Osteoblast (primary cell): Measurements from ENCODE around the gene TDRD5. TPM values are rescaled to one million over a fixed set of nuclear protein-coding genes. Genes with fewer than 3 reads are reported as not detected.
A peak's percentile ranks its signal among the peaks of the same experiment; 100 is the strongest.

ENCODE experiments used
- DNase-seq: peaks from one replicate; pipeline ENCODE4 v3.0.0; 2011; ENCODE audit warnings: low spot score, mixed read lengths; ENCODE audit not compliant: insufficient read length; ENCODE audit errors: missing footprints
- H2AFZ ChIP-seq: 2 replicates; pipeline ENCODE4 v1.6.0; 2011; ENCODE audit warnings: mild to moderate bottlenecking, low read length
- H3K27ac ChIP-seq: 2 replicates; pipeline ENCODE4 v1.5.1; 2011; ENCODE audit warnings: mild to moderate bottlenecking, low read depth, low read length, moderate library complexity
- H3K27me3 ChIP-seq: 2 replicates; pipeline ENCODE4 v1.6.0; 2012; ENCODE audit warnings: mild to moderate bottlenecking, control low read depth, inconsistent platforms, low read length, moderate library complexity; ENCODE audit not compliant: insufficient read depth
- H3K36me3 ChIP-seq: 2 replicates; pipeline ENCODE4 v1.5.1; 2011; ENCODE audit warnings: mild to moderate bottlenecking, low read length, control low read depth, moderate library complexity; ENCODE audit not compliant: insufficient read depth
- H3K4me1 ChIP-seq: 2 replicates; pipeline ENCODE4 v1.5.1; 2011; ENCODE audit warnings: mild to moderate bottlenecking, low read length, control low read depth, moderate library complexity; ENCODE audit not compliant: insufficient read depth
- H3K4me2 ChIP-seq: 2 replicates; pipeline ENCODE4 v1.6.0; 2011; ENCODE audit warnings: mild to moderate bottlenecking, low read length; ENCODE audit not compliant: insufficient read depth
- H3K4me3 ChIP-seq: fragments of 200-600 bp; sonication (generic); 3 replicates; pipeline ENCODE4 v1.5.1; 2012; ENCODE audit warnings: mild to moderate bottlenecking, low read length, inconsistent platforms; ENCODE audit not compliant: insufficient read depth
- H3K79me2 ChIP-seq: 2 replicates; pipeline ENCODE4 v1.6.0; 2012; ENCODE audit warnings: mild to moderate bottlenecking, low read length, control low read depth, inconsistent platforms; ENCODE audit not compliant: insufficient read depth
- H3K9me3 ChIP-seq: 2 replicates; pipeline ENCODE4 v1.5.1; 2011; ENCODE audit warnings: low read depth, low read length, control low read depth
- H4K20me1 ChIP-seq: 2 replicates; pipeline ENCODE4 v1.6.0; 2012; ENCODE audit warnings: mild to moderate bottlenecking, low read length, control low read depth; ENCODE audit not compliant: insufficient read depth
- total RNA-seq: library from RNA; depleted of rRNA; stranded (reverse); fragments of >200 nt; gene quantifications from 2 replicates; pipeline ENCODE4 v1.2.3, GENCODE V29; 2012
- TF ChIP-seq, protein P1 (sequence below): IDR thresholded peaks from 2 replicates; pipeline ENCODE4 v1.5.1; 2011; ENCODE audit warnings: mild to moderate bottlenecking, low read depth, low read length, moderate library complexity; ENCODE audit errors: extremely low read depth

The TDRD5 gene
- total RNA-seq, 1 donor: not detected

DNA sequence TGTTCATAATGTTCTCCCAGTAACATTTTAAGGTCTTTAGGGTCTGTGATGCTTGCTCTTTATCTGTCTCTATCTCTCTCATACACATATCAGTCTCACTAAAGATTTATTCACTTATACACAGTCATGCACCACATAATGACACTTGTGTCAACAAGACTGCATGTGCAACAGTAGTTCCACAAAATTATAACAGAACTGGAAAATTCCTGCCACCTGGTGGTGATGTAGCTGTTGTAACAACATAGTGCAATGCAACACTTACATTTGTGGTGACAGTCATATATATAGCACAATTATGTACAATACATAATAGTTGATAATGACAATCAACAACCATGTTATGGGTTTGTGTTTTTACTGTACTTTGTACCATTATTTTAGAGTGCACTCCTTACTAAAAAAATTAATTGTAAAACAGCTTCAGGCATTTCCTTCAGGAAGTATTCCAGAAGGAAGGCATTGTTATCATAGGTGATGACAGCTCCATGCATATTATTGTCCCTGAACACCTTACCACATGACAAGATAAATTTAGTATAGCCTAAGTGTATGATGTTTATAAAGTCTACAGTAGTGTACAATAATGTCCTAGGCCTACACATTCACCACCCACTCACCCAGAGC lies 8.1 kb downstream of the TDRD5 start:
- Histone ChIP-seq H3K27me3 (no peaks in the 10 kb centered on the region), H2AFZ (no peak overlapping the region), H3K4me2 (no peak overlapping the region), H3K27ac (no peak overlapping the region), H3K79me2 (no peaks in the 10 kb centered on the region), H3K36me3 (no peaks in the 10 kb centered on the region), H4K20me1 (no peaks in the 10 kb centered on the region), H3K9me3 (no peaks in the 10 kb centered on the region), H3K4me1 (no peaks in the 10 kb centered on the region), H3K4me3 (no peak overlapping the region)
- TF ChIP-seq, protein P1, sequence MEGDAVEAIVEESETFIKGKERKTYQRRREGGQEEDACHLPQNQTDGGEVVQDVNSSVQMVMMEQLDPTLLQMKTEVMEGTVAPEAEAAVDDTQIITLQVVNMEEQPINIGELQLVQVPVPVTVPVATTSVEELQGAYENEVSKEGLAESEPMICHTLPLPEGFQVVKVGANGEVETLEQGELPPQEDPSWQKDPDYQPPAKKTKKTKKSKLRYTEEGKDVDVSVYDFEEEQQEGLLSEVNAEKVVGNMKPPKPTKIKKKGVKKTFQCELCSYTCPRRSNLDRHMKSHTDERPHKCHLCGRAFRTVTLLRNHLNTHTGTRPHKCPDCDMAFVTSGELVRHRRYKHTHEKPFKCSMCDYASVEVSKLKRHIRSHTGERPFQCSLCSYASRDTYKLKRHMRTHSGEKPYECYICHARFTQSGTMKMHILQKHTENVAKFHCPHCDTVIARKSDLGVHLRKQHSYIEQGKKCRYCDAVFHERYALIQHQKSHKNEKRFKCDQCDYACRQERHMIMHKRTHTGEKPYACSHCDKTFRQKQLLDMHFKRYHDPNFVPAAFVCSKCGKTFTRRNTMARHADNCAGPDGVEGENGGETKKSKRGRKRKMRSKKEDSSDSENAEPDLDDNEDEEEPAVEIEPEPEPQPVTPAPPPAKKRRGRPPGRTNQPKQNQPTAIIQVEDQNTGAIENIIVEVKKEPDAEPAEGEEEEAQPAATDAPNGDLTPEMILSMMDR: peak; percentile 39
- no peak for DNase-seq

DNA sequence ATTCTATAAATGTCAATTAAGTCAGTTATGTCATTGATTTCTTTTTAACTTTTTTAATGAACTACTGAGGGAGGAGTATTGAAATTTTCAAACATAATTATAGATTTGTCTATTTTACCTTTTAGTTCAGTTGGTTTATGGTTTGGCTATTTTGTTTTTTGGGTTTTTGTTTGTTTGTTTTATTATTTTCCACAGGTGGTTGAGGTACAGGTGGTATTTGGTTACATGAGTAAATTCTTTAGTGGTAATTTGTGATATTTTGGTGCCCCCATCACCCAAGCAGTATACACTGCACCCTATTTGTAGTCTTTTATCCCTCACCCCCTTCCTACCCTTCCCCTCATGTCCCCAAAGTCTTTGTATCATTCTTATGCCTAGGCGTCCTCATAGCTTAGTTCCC lies 9.5 kb downstream of the TDRD5 start:
- DNase-seq: no peak

GRCh38 chr1:179612361-179612760 lies 20.7 kb downstream of the TDRD5 start:
- Histone ChIP-seq H3K4me2 (no peak overlapping the region), H3K27me3 (no peaks in the 10 kb centered on the region), H3K27ac (no peak overlapping the region), H3K36me3 (no peaks in the 10 kb centered on the region), H3K4me1 (no peaks in the 10 kb centered on the region), H4K20me1 (no peaks in the 10 kb centered on the region), H3K79me2 (no peaks in the 10 kb centered on the region), H2AFZ (no peak overlapping the region), H3K4me3 (no peak overlapping the region), H3K9me3 (no peaks in the 10 kb centered on the region)
- TF ChIP-seq, protein P1: no peak
- DNase-seq: no peak

More for the DNA sequence above, 9.5 kb downstream of the TDRD5 start:
- no peaks in the 10 kb centered on the region for H3K27me3 ChIP-seq
- no peaks in the 10 kb centered on the region for H3K36me3 ChIP-seq
- H3K79me2 ChIP-seq: no peaks in the 10 kb centered on the region
- no peak overlapping the region for H3K27ac ChIP-seq
- TF ChIP-seq, protein P1: no peak
- H3K4me3 ChIP-seq: no peak overlapping the region
- no peak overlapping the region for H3K4me2 ChIP-seq
- no peaks in the 10 kb centered on the region for H4K20me1 ChIP-seq
- no peaks in the 10 kb centered on the region for H3K4me1 ChIP-seq
- no peak overlapping the region for H2AFZ ChIP-seq
- no peaks in the 10 kb centered on the region for H3K9me3 ChIP-seq

DNA sequence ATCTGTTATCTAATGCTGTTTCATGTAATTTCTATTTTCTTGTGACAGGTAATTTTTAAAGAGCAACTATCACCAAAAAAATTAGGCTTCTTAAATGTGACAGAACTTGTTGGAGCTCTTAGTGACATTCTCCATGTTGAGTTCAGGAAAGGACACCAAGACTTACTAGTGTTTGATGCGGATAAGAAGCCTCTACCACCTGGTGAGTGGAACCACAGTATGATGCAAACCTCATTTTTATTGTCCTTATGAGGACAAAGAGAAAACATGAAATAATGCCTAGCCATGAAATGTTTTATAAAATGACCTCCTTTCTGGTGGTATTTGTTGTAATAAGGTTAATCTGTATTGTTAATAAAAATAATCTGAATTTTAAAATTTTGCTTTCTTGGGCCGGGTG lies 39.1 kb downstream of the TDRD5 start:
- H3K4me2 ChIP-seq: no peak overlapping the region
- no peak overlapping the region for H3K27ac ChIP-seq
- H3K36me3 ChIP-seq: no peaks in the 10 kb centered on the region
- no peaks in the 10 kb centered on the region for H4K20me1 ChIP-seq
- no peaks in the 10 kb centered on the region for H3K4me1 ChIP-seq
- TF ChIP-seq, protein P1: no peak
- H3K4me3 ChIP-seq: no peak overlapping the region
- no peak overlapping the region for H2AFZ ChIP-seq
- H3K79me2 ChIP-seq: no peaks in the 10 kb centered on the region
- no peak for DNase-seq
- no peaks in the 10 kb centered on the region for H3K27me3 ChIP-seq
- H3K9me3 ChIP-seq: no peaks in the 10 kb centered on the region
